HL-60 (cell line): ENCODE data around the gene ANKH.

Source experiments
- CTCF ChIP-seq: IDR thresholded peaks from one replicate; pipeline ENCODE4 v1.5.1; 2011; ENCODE audit warnings: low read length, control low read depth, inconsistent platforms; ENCODE audit not compliant: insufficient read depth
- POLR2AphosphoS5 ChIP-seq: IDR thresholded peaks from 2 replicates; pipeline ENCODE4 v1.6.1; 2012; ENCODE audit warnings: low read depth

GRCh38 chr5:14672484-14673394 is 198.8 kb downstream of the ANKH start:
- TF ChIP-seq CTCF, result no peak
- TF ChIP-seq POLR2AphosphoS5, result no peak
